ENCODE results near the gene RAPGEFL1.
"Not testable (repeated sequence)": the region's sequence is repeated elsewhere in the genome, so short reads cannot be mapped to it uniquely, and the experiment has no call there.

RAPGEFL1 gene

GRCh38 chr17:40134184-40134583 lies 43.1 kb upstream of the RAPGEFL1 start:
- no peak overlapping the region for H2AFZ ChIP-seq (ENCODE audit: low read length)
- TF ChIP-seq EZH2phosphoT487 (IDR thresholded peaks at IDR 0.05; ENCODE audit: borderline replicate concordance) = no peak
- TF ChIP-seq, protein P1, sequence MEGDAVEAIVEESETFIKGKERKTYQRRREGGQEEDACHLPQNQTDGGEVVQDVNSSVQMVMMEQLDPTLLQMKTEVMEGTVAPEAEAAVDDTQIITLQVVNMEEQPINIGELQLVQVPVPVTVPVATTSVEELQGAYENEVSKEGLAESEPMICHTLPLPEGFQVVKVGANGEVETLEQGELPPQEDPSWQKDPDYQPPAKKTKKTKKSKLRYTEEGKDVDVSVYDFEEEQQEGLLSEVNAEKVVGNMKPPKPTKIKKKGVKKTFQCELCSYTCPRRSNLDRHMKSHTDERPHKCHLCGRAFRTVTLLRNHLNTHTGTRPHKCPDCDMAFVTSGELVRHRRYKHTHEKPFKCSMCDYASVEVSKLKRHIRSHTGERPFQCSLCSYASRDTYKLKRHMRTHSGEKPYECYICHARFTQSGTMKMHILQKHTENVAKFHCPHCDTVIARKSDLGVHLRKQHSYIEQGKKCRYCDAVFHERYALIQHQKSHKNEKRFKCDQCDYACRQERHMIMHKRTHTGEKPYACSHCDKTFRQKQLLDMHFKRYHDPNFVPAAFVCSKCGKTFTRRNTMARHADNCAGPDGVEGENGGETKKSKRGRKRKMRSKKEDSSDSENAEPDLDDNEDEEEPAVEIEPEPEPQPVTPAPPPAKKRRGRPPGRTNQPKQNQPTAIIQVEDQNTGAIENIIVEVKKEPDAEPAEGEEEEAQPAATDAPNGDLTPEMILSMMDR (conservative IDR thresholded peaks at IDR 0.05; ENCODE audit: low read length) = no peak
- H3K9me2 ChIP-seq (replicated peaks; ENCODE audit: low read depth, low read length) = no peaks in the 10 kb centered on the region
- peaks cover 36% of the 10 kb centered on the region for H3K79me2 ChIP-seq (ENCODE audit: insufficient read depth, low read length)
- peaks cover 4% of the 10 kb centered on the region for H3K4me1 ChIP-seq (ENCODE audit: insufficient read depth, low read length, poor library complexity, severe bottlenecking)
- no peak overlapping the region for H3K4me2 ChIP-seq (ENCODE audit: low read depth, low read length, poor library complexity, severe bottlenecking)
- no peaks in the 10 kb centered on the region for H3F3A ChIP-seq (ENCODE audit: low read depth)
- peaks cover 70% of the 10 kb centered on the region for H3K36me3 ChIP-seq (ENCODE audit: insufficient read depth, low read length)
- H3K27me3 ChIP-seq (ENCODE audit: insufficient read depth, low read length, poor library complexity, severe bottlenecking) = no peaks in the 10 kb centered on the region
- H3K9ac ChIP-seq (ENCODE audit: low read depth, low read length, poor library complexity, severe bottlenecking) = no peak overlapping the region
- no peaks in the 10 kb centered on the region for H4K20me1 ChIP-seq (ENCODE audit: insufficient read depth, low read length, poor library complexity, severe bottlenecking)
- H3K9me3 ChIP-seq (ENCODE audit: insufficient read depth, low read depth, low read length) = no peaks in the 10 kb centered on the region
- H3K4me3 ChIP-seq (ENCODE audit: low read length, poor library complexity, severe bottlenecking) = no peak overlapping the region

- Histone ChIP-seq H3F3A (ENCODE audit: low read depth) (no peaks in the 10 kb centered on the region), H3K79me2 (ENCODE audit: insufficient read depth, low read length) (peaks cover 34% of the 10 kb centered on the region), H3K27me3 (ENCODE audit: insufficient read depth, low read length, poor library complexity, severe bottlenecking) (no peaks in the 10 kb centered on the region), H3K4me2 (ENCODE audit: low read depth, low read length, poor library complexity, severe bottlenecking) (no peak overlapping the region), H4K20me1 (ENCODE audit: insufficient read depth, low read length, poor library complexity, severe bottlenecking) (no peaks in the 10 kb centered on the region), H3K36me3 (ENCODE audit: insufficient read depth, low read length) (peaks cover 54% of the 10 kb centered on the region; the same call in 1 of the 2 replicates), H3K9ac (ENCODE audit: low read depth, low read length, poor library complexity, severe bottlenecking) (peak overlapping the region; percentile 14), H3K9me3 (ENCODE audit: insufficient read depth, low read depth, low read length) (no peaks in the 10 kb centered on the region), H3K4me1 (ENCODE audit: insufficient read depth, low read length, poor library complexity, severe bottlenecking) (peaks cover 11% of the 10 kb centered on the region), H2AFZ (ENCODE audit: low read length) (no peak overlapping the region), H3K9me2 (replicated peaks; ENCODE audit: low read depth, low read length) (no peaks in the 10 kb centered on the region), H3K4me3 (ENCODE audit: low read length, poor library complexity, severe bottlenecking) (no peak overlapping the region)
- TF ChIP-seq EZH2phosphoT487 (IDR thresholded peaks at IDR 0.05; ENCODE audit: borderline replicate concordance) = no peak
- TF ChIP-seq, protein P1 (conservative IDR thresholded peaks at IDR 0.05; ENCODE audit: low read length) = peak; percentile 36; the same call in 1 of the 2 replicates
Observed at GRCh38 chr17:40135817-40136216, 41.5 kb upstream of the RAPGEFL1 start.

- Histone ChIP-seq H3K4me3 (ENCODE audit: low read length, poor library complexity, severe bottlenecking) (peak overlapping the region; percentile 78), H3K9me3 (ENCODE audit: insufficient read depth, low read depth, low read length) (no peaks in the 10 kb centered on the region), H3K9me2 (replicated peaks; ENCODE audit: low read depth, low read length) (no peaks in the 10 kb centered on the region), H3K79me2 (ENCODE audit: insufficient read depth, low read length) (peaks cover 53% of the 10 kb centered on the region), H3K27me3 (ENCODE audit: insufficient read depth, low read length, poor library complexity, severe bottlenecking) (no peaks in the 10 kb centered on the region), H3K4me2 (ENCODE audit: low read depth, low read length, poor library complexity, severe bottlenecking) (peak overlapping the region; percentile 82), H3K36me3 (ENCODE audit: insufficient read depth, low read length) (peaks cover 21% of the 10 kb centered on the region; the same call in 1 of the 2 replicates), H2AFZ (ENCODE audit: low read length) (peak overlapping the region; percentile 97), H3F3A (ENCODE audit: low read depth) (no peaks in the 10 kb centered on the region), H3K9ac (ENCODE audit: low read depth, low read length, poor library complexity, severe bottlenecking) (peak overlapping the region; percentile 81), H4K20me1 (ENCODE audit: insufficient read depth, low read length, poor library complexity, severe bottlenecking) (peaks cover 5% of the 10 kb centered on the region), H3K4me1 (ENCODE audit: insufficient read depth, low read length, poor library complexity, severe bottlenecking) (peaks cover 21% of the 10 kb centered on the region)
- TF ChIP-seq EZH2phosphoT487 (IDR thresholded peaks at IDR 0.05; ENCODE audit: borderline replicate concordance) = no peak
- TF ChIP-seq, protein P1 (conservative IDR thresholded peaks at IDR 0.05; ENCODE audit: low read length) = no peak
Observed at GRCh38 chr17:40139566-40140058, 37.7 kb upstream of the RAPGEFL1 start.

DNA sequence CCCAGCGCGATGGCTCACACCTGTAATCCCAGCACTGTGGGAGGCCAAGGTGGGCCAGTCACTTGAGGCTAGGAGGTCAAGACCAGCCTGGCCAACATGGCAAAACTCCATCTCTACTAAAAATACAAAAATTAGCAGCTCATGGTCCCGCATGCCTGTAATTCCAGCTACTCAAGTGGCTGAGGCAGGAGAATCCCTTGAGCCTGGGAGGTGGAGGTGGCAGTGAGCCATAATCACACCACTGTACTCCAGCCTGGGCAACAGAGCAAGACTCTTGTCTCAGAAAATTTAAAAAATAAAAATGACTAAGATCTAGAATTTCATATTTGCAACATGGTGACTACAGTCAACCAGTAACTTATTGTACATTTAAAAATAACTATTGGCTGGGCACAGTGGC lies 34.1 kb upstream of the RAPGEFL1 start:
- not testable (repeated sequence) for H3K9ac ChIP-seq (ENCODE audit: low read depth, low read length, poor library complexity, severe bottlenecking); H3K4me3 ChIP-seq (ENCODE audit: low read length, poor library complexity, severe bottlenecking); H3K27me3 ChIP-seq (ENCODE audit: insufficient read depth, low read length, poor library complexity, severe bottlenecking); H3K9me3 ChIP-seq (ENCODE audit: insufficient read depth, low read depth, low read length); H3F3A ChIP-seq (ENCODE audit: low read depth); H2AFZ ChIP-seq (ENCODE audit: low read length); H3K36me3 ChIP-seq (ENCODE audit: insufficient read depth, low read length); H3K9me2 ChIP-seq (replicated peaks; ENCODE audit: low read depth, low read length); H3K4me2 ChIP-seq (ENCODE audit: low read depth, low read length, poor library complexity, severe bottlenecking)
- Histone ChIP-seq H3K79me2 (ENCODE audit: insufficient read depth, low read length) (peaks cover 63% of the 10 kb centered on the region), H4K20me1 (ENCODE audit: insufficient read depth, low read length, poor library complexity, severe bottlenecking) (peaks cover 16% of the 10 kb centered on the region), H3K4me1 (ENCODE audit: insufficient read depth, low read length, poor library complexity, severe bottlenecking) (peaks cover 35% of the 10 kb centered on the region)
